ENCODE measurements around the gene TMEM81.

TMEM81 gene

GRCh38 chr1:205062319-205062718, 21.9 kb downstream of the TMEM81 start:
- H3K18ac ChIP-seq (ENCODE audit: low read length): peak overlapping the region; percentile 60
- no peak overlapping the region for H4K8ac ChIP-seq (ENCODE audit: low read depth, low read length)
- H2BK5ac ChIP-seq (ENCODE audit: low read length): no peak overlapping the region
- no peaks in the 10 kb centered on the region for H3K36me3 ChIP-seq (replicated peaks in 1 of 2; ENCODE audit: control insufficient read depth in 2 of 2, insufficient read depth in 2 of 2, low read length in 2 of 2)
- H3K9me3 ChIP-seq (replicated peaks in 1 of 2; ENCODE audit: control insufficient read depth in 2 of 2, insufficient read depth in 1 of 2, low read depth in 1 of 2, low read length in 2 of 2): no peaks in the 10 kb centered on the region
- no peak overlapping the region for H2BK120ac ChIP-seq (ENCODE audit: low read depth, low read length)
- H3K4ac ChIP-seq (ENCODE audit: low read length): no peak overlapping the region
- H3K14ac ChIP-seq (ENCODE audit: low read length): no peak overlapping the region
- H3K4me1 ChIP-seq (ENCODE audit: control insufficient read depth in 2 of 2, insufficient read depth in 1 of 2, low read depth in 1 of 2, low read length in 2 of 2): peaks cover 3 to 6% of the 10 kb centered on the region in 2 donors
- no peak overlapping the region for H4K91ac ChIP-seq (ENCODE audit: low read depth, low read length, poor library complexity)
- H3K4me2 ChIP-seq (ENCODE audit: insufficient read depth, low read length, poor library complexity, severe bottlenecking): no peak overlapping the region
- H2BK12ac ChIP-seq (ENCODE audit: low read length): peak overlapping the region; percentile 92
- DNase-seq (ENCODE audit: low spot score): no peak
- H3K4me3 ChIP-seq (ENCODE audit: low read length in 2 of 2): no peak overlapping the region
- H2BK15ac ChIP-seq (ENCODE audit: low read length): no peak overlapping the region
- H3K27me3 ChIP-seq (ENCODE audit: control insufficient read depth in 3 of 3, insufficient read depth in 3 of 3, low read depth in 1 of 3, low read length in 3 of 3): peaks cover 0 to 14% (median 0%) of the 10 kb centered on the region in 3 experiments
- peak overlapping the region; percentile 93 for H2AFZ ChIP-seq (ENCODE audit: low read length)
- no peak overlapping the region for H3K27ac ChIP-seq (replicated peaks; ENCODE audit: low read length)
- no peak overlapping the region for H3K23ac ChIP-seq (ENCODE audit: low read depth, low read length, poor library complexity)
- WGBS, 2 donors (ENCODE audit: extremely low coverage in 2 of 2, insufficient read length in 2 of 2, insufficient replicate concordance in 1 of 2): no CpG with 5 or more reads among the region's 8 CpGs
- peak overlapping the region; percentile 76 for H2AK5ac ChIP-seq (ENCODE audit: low read depth, low read length)
- H3K9ac ChIP-seq (ENCODE audit: low read depth, low read length, poor library complexity): no peak overlapping the region
- H3K79me1 ChIP-seq (ENCODE audit: low read depth, low read length): no peaks in the 10 kb centered on the region

GRCh38 chr1:205061665-205062069, 22.6 kb downstream of the TMEM81 start:
- H2BK120ac ChIP-seq (ENCODE audit: low read depth, low read length): no peak overlapping the region
- H3K4me1 ChIP-seq (ENCODE audit: control insufficient read depth in 2 of 2, insufficient read depth in 1 of 2, low read depth in 1 of 2, low read length in 2 of 2): peaks cover 3 to 6% of the 10 kb centered on the region in 2 donors
- peak overlapping the region; percentile 93 for H2AFZ ChIP-seq (ENCODE audit: low read length)
- no peak overlapping the region for H4K8ac ChIP-seq (ENCODE audit: low read depth, low read length)
- H3K14ac ChIP-seq (ENCODE audit: low read length): no peak overlapping the region
- H3K27me3 ChIP-seq (ENCODE audit: control insufficient read depth in 3 of 3, insufficient read depth in 3 of 3, low read depth in 1 of 3, low read length in 3 of 3): peaks cover 0 to 20% (median 0%) of the 10 kb centered on the region in 3 experiments
- peak; percentile 89 for DNase-seq (ENCODE audit: low spot score)
- no peak overlapping the region for H3K27ac ChIP-seq (replicated peaks; ENCODE audit: low read length)
- H3K79me1 ChIP-seq (ENCODE audit: low read depth, low read length): no peaks in the 10 kb centered on the region
- H3K23ac ChIP-seq (ENCODE audit: low read depth, low read length, poor library complexity): no peak overlapping the region
- peak overlapping the region; percentile 23 for H3K4me2 ChIP-seq (ENCODE audit: insufficient read depth, low read length, poor library complexity, severe bottlenecking)
- peak overlapping the region in 1 of 2 donors; percentile 29 for H3K4me3 ChIP-seq (ENCODE audit: low read length in 2 of 2)
- H3K18ac ChIP-seq (ENCODE audit: low read length): peak overlapping the region; percentile 87
- H2BK12ac ChIP-seq (ENCODE audit: low read length): no peak overlapping the region
- H4K91ac ChIP-seq (ENCODE audit: low read depth, low read length, poor library complexity): no peak overlapping the region
- no peaks in the 10 kb centered on the region for H3K9me3 ChIP-seq (replicated peaks in 1 of 2; ENCODE audit: control insufficient read depth in 2 of 2, insufficient read depth in 1 of 2, low read depth in 1 of 2, low read length in 2 of 2)
- H2BK5ac ChIP-seq (ENCODE audit: low read length): no peak overlapping the region
- no peak overlapping the region for H3K9ac ChIP-seq (ENCODE audit: low read depth, low read length, poor library complexity)
- no peaks in the 10 kb centered on the region for H3K36me3 ChIP-seq (replicated peaks in 1 of 2; ENCODE audit: control insufficient read depth in 2 of 2, insufficient read depth in 2 of 2, low read length in 2 of 2)
- no peak overlapping the region for H3K4ac ChIP-seq (ENCODE audit: low read length)
- H2BK15ac ChIP-seq (ENCODE audit: low read length): no peak overlapping the region
- WGBS, 2 donors (ENCODE audit: extremely low coverage in 2 of 2, insufficient read length in 2 of 2, insufficient replicate concordance in 1 of 2): no CpG with 5 or more reads among the region's 13 CpGs
- no peak overlapping the region for H2AK5ac ChIP-seq (ENCODE audit: low read depth, low read length)

- H3K23ac ChIP-seq (ENCODE audit: low read depth, low read length, poor library complexity): peak overlapping the region; percentile 16
- H3K18ac ChIP-seq (ENCODE audit: low read length): peak overlapping the region; percentile 78
- H3K27me3 ChIP-seq (ENCODE audit: control insufficient read depth in 3 of 3, insufficient read depth in 3 of 3, low read depth in 1 of 3, low read length in 3 of 3): peaks cover 0 to 25% (median 0%) of the 10 kb centered on the region in 3 experiments
- no peak overlapping the region for H3K4me2 ChIP-seq (ENCODE audit: insufficient read depth, low read length, poor library complexity, severe bottlenecking)
- H3K36me3 ChIP-seq (replicated peaks in 1 of 2; ENCODE audit: control insufficient read depth in 2 of 2, insufficient read depth in 2 of 2, low read length in 2 of 2): no peaks in the 10 kb centered on the region
- H2BK5ac ChIP-seq (ENCODE audit: low read length): no peak overlapping the region
- H3K9me3 ChIP-seq (replicated peaks in 1 of 2; ENCODE audit: control insufficient read depth in 2 of 2, insufficient read depth in 1 of 2, low read depth in 1 of 2, low read length in 2 of 2): no peaks in the 10 kb centered on the region
- H3K27ac ChIP-seq (replicated peaks; ENCODE audit: low read length): no peak overlapping the region
- H3K14ac ChIP-seq (ENCODE audit: low read length): no peak overlapping the region
- peak overlapping the region; percentile 48 for H2BK120ac ChIP-seq (ENCODE audit: low read depth, low read length)
- no CpG with 5 or more reads among the region's 14 CpGs for WGBS, 2 donors (ENCODE audit: extremely low coverage in 2 of 2, insufficient read length in 2 of 2, insufficient replicate concordance in 1 of 2)
- peak overlapping the region; percentile 31 for H3K9ac ChIP-seq (ENCODE audit: low read depth, low read length, poor library complexity)
- no peak overlapping the region for H4K91ac ChIP-seq (ENCODE audit: low read depth, low read length, poor library complexity)
- peak overlapping the region; percentile 18 for H2BK12ac ChIP-seq (ENCODE audit: low read length)
- peak overlapping the region; percentile 68 for H2BK15ac ChIP-seq (ENCODE audit: low read length)
- H3K4ac ChIP-seq (ENCODE audit: low read length): no peak overlapping the region
- DNase-seq (ENCODE audit: low spot score): no peak
- H2AFZ ChIP-seq (ENCODE audit: low read length): peak overlapping the region; percentile 93
- H2AK5ac ChIP-seq (ENCODE audit: low read depth, low read length): peak overlapping the region; percentile 82
- no peak overlapping the region for H4K8ac ChIP-seq (ENCODE audit: low read depth, low read length)
- H3K4me3 ChIP-seq (ENCODE audit: low read length in 2 of 2): no peak overlapping the region
- H3K79me1 ChIP-seq (ENCODE audit: low read depth, low read length): no peaks in the 10 kb centered on the region
- H3K4me1 ChIP-seq (ENCODE audit: control insufficient read depth in 2 of 2, insufficient read depth in 1 of 2, low read depth in 1 of 2, low read length in 2 of 2): peaks cover 3 to 6% of the 10 kb centered on the region in 2 donors
Measured at GRCh38 chr1:205061227-205061626, 23.0 kb downstream of the TMEM81 start.

GRCh38 chr1:205060746-205061145, 23.5 kb downstream of the TMEM81 start:
- H3K4me3 ChIP-seq (ENCODE audit: low read length in 2 of 2): no peak overlapping the region
- H3K9ac ChIP-seq (ENCODE audit: low read depth, low read length, poor library complexity): peak overlapping the region; percentile 31
- no peaks in the 10 kb centered on the region for H3K36me3 ChIP-seq (replicated peaks in 1 of 2; ENCODE audit: control insufficient read depth in 2 of 2, insufficient read depth in 2 of 2, low read length in 2 of 2)
- H2BK120ac ChIP-seq (ENCODE audit: low read depth, low read length): peak overlapping the region; percentile 48
- no peak overlapping the region for H4K91ac ChIP-seq (ENCODE audit: low read depth, low read length, poor library complexity)
- no peaks in the 10 kb centered on the region for H3K79me1 ChIP-seq (ENCODE audit: low read depth, low read length)
- no CpG with 5 or more reads among the region's 10 CpGs for WGBS, 2 donors (ENCODE audit: extremely low coverage in 2 of 2, insufficient read length in 2 of 2, insufficient replicate concordance in 1 of 2)
- peaks cover 3 to 7% of the 10 kb centered on the region in 2 donors for H3K4me1 ChIP-seq (ENCODE audit: control insufficient read depth in 2 of 2, insufficient read depth in 1 of 2, low read depth in 1 of 2, low read length in 2 of 2)
- H3K4ac ChIP-seq (ENCODE audit: low read length): no peak overlapping the region
- H2AFZ ChIP-seq (ENCODE audit: low read length): peak overlapping the region; percentile 93
- H3K23ac ChIP-seq (ENCODE audit: low read depth, low read length, poor library complexity): peak overlapping the region; percentile 16
- no peak overlapping the region for H4K8ac ChIP-seq (ENCODE audit: low read depth, low read length)
- H2BK12ac ChIP-seq (ENCODE audit: low read length): no peak overlapping the region
- no peak overlapping the region for H3K14ac ChIP-seq (ENCODE audit: low read length)
- H3K27ac ChIP-seq (replicated peaks; ENCODE audit: low read length): no peak overlapping the region
- no peak for DNase-seq (ENCODE audit: low spot score)
- H2AK5ac ChIP-seq (ENCODE audit: low read depth, low read length): peak overlapping the region; percentile 82
- H3K4me2 ChIP-seq (ENCODE audit: insufficient read depth, low read length, poor library complexity, severe bottlenecking): no peak overlapping the region
- H3K27me3 ChIP-seq (ENCODE audit: control insufficient read depth in 3 of 3, insufficient read depth in 3 of 3, low read depth in 1 of 3, low read length in 3 of 3): peaks cover 0 to 28% (median 0%) of the 10 kb centered on the region in 3 experiments
- no peak overlapping the region for H2BK5ac ChIP-seq (ENCODE audit: low read length)
- peak overlapping the region; percentile 78 for H3K18ac ChIP-seq (ENCODE audit: low read length)
- peak overlapping the region; percentile 68 for H2BK15ac ChIP-seq (ENCODE audit: low read length)
- no peaks in the 10 kb centered on the region for H3K9me3 ChIP-seq (replicated peaks in 1 of 2; ENCODE audit: control insufficient read depth in 2 of 2, insufficient read depth in 1 of 2, low read depth in 1 of 2, low read length in 2 of 2)

All from neuronal stem cell (in vitro differentiated cells).